Activated naive CD4-positive, alpha-beta T cell (primary cell): ENCODE results near the gene NCKAP5.

Experiments used
- DNase-seq, 4 experiments: peaks; one replicate each; lab custom pipeline; 2025; lab: John Stamatoyannopoulos, UW

The NCKAP5 gene

GRCh38 chr2:132754867-132755472 lies 813.3 kb downstream of the NCKAP5 start:
- no peak for DNase-seq

GRCh38 chr2:132754392-132754791 lies 813.9 kb downstream of the NCKAP5 start:
- DNase-seq = no peak

GRCh38 chr2:132752421-132753206 lies 815.6 kb downstream of the NCKAP5 start:
- no peak for DNase-seq

GRCh38 chr2:132751836-132752235 lies 816.4 kb downstream of the NCKAP5 start:
- no peak for DNase-seq

GRCh38 chr2:132750606-132751005 lies 817.7 kb downstream of the NCKAP5 start:
- DNase-seq = no peak

GRCh38 chr2:132747046-132747445 lies 821.2 kb downstream of the NCKAP5 start:
- no peak for DNase-seq

- no peak for DNase-seq
These were observed 826.5 kb downstream of the NCKAP5 start for GRCh38 chr2:132741754-132742153.

GRCh38 chr2:132740081-132740720 lies 828.1 kb downstream of the NCKAP5 start:
- DNase-seq = no peak

- no peak for DNase-seq
These were observed 830.0 kb downstream of the NCKAP5 start for GRCh38 chr2:132738223-132738622.

GRCh38 chr2:132736059-132736458 lies 832.2 kb downstream of the NCKAP5 start:
- DNase-seq = no peak

GRCh38 chr2:132734961-132735360 lies 833.3 kb downstream of the NCKAP5 start:
- no peak for DNase-seq

- DNase-seq = no peak
These were observed 835.2 kb downstream of the NCKAP5 start for GRCh38 chr2:132733094-132733493.

- no peak for DNase-seq
These were observed 835.6 kb downstream of the NCKAP5 start for GRCh38 chr2:132732694-132733093.

GRCh38 chr2:132731441-132731840 lies 836.8 kb downstream of the NCKAP5 start:
- no peak for DNase-seq

- DNase-seq = no peak
These were observed 837.7 kb downstream of the NCKAP5 start for GRCh38 chr2:132730611-132731010.

GRCh38 chr2:132729522-132729921 lies 838.7 kb downstream of the NCKAP5 start:
- no peak for DNase-seq

- no peak for DNase-seq
These were observed 842.1 kb downstream of the NCKAP5 start for GRCh38 chr2:132726155-132726554.

GRCh38 chr2:132725748-132726147 lies 842.5 kb downstream of the NCKAP5 start:
- DNase-seq = no peak

- no peak for DNase-seq
These were observed 843.1 kb downstream of the NCKAP5 start for GRCh38 chr2:132725148-132725547.

- no peak for DNase-seq
These were observed 846.3 kb downstream of the NCKAP5 start for GRCh38 chr2:132721938-132722337.

GRCh38 chr2:132720393-132720792 lies 847.9 kb downstream of the NCKAP5 start:
- DNase-seq = no peak

GRCh38 chr2:132719480-132719879 lies 848.8 kb downstream of the NCKAP5 start:
- DNase-seq = no peak

- no peak for DNase-seq
These were observed 851.3 kb downstream of the NCKAP5 start for GRCh38 chr2:132716954-132717353.
